CD4-positive, alpha-beta T cell treated with Interleukin-4 for 1 hour (primary cell): ENCODE data around the gene ARHGAP42.

Experiments
- DNase-seq, 2 donors: peaks; one replicate each; pipeline ENCODE4 v3.0.0-alpha.2; 2020 to 2022

The ARHGAP42 gene

DNA sequence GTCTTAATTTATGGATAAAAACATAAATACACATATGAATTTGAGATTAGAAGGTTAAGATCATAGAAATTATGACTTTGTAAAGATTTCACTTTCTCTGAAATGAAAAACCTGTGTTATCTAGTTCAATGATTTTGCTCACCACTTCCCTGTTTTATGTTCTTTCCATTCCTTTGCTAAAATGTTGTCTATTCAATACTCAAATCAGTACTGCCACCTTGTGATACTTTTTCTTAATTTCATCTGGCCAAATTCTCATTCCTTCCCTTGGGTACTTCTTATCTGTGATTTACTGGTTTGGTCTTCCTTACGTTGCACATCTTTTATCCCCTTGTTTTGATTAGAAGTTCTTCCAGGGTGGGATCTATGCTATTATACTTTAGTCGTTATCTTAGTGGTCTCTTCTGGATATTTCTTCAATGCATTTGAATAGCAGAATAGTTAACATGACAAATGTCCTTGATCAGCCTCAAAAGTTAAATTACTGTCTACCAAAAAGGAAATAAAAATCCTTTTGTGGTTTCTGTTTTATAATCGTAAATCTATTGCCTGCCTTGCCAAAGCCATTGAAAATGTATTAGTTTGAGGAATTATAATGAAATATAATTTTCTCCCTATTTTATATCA lies 245.5 kb downstream of the ARHGAP42 start:
- DNase-seq, result no peak

DNA sequence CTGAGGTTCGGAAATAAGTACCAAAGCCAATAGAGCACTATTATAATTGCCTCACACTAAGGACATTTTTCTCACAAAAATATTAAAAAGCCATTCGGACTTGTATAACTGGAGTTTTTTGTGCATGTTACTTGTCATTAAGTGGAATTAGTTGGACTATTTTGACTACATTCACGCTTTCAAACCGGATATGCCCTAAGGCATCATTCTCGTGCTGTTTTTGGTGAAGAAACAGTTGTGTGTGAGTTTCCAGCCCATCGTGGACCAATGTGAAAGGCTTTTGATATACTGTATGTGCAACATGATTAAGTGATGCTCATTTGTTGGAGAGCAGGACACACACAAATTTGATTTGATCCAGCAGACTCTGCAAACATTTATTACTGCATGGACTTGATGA lies 249.7 kb downstream of the ARHGAP42 start:
- DNase-seq, result no peak

DNA sequence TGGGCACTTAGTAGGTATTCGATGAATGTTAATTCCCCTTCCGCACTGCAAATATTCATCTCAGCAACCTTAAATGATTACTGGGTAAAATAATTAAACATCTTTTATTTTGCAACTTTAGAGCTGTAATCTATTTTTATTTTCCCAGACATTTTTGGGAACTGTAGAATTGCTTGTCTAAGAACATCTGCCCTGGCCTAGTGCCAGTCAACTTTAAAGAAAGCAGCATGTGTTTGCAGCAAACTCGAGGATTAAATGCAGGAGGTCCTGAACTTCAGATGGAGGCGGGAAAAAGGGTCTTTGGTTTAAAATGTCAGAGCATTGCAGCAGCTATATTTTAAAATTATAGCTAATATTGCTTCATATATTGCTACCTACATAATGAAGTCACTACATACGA lies 252.5 kb downstream of the ARHGAP42 start:
- DNase-seq, result no peak

DNA sequence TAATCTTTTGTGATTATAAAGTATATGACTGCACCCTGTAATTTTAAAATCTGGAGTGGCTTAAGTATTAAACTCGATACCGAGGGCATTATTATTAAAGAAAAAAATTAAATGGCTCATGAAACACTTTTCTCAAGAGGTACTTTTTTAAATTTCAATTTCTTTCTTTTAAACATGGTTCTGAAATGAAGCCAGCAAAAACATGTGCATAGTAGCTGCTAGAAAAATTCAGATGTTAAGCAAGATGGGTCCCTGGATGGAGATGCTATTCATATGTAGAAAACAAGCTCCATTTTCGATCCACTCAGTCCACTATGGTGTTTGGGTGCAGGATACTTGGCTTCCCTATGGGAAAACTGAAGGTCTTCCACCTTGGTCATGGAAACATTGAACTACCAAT lies 253.0 kb downstream of the ARHGAP42 start:
- no peak for DNase-seq

DNA sequence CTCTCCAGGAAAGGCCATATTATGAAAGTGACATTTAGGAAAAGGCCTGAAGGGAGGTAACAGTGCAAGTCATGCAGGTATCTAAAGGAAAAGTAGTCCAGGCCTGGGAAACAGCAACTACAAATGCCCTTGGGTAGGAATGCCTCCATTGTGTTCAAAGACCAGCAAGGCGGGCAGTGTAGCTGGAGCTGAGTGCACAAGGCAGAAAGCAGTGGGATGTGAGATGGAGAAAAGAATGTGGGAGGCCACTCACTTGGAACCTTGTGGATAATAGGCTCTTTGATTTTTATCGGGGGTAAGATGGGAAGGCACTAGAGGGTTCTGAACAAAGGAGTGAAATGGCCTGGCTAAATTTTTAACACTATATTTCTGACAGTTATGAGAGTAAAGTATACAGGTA lies 253.9 kb downstream of the ARHGAP42 start:
- DNase-seq, result no peak

DNA sequence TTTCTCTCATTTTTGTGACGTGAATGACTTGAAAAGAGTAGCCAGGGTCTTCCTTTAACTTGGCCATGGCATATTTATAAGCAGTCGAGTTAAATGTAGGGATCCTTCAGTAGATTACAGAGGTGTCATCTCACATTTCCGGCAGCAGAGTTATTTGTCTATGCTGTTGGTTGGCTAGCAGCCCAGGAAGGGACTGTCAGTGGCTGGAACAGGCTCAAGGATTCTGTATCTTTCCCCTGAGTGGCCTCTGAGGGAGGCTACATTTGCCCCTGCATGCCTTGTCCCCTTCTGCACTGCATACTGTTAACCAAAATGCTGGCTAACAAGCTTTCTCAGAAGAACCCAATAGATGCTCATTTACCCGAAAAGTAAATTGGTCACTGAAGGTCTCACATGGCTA lies 254.9 kb downstream of the ARHGAP42 start:
- DNase-seq, result no peak

DNA sequence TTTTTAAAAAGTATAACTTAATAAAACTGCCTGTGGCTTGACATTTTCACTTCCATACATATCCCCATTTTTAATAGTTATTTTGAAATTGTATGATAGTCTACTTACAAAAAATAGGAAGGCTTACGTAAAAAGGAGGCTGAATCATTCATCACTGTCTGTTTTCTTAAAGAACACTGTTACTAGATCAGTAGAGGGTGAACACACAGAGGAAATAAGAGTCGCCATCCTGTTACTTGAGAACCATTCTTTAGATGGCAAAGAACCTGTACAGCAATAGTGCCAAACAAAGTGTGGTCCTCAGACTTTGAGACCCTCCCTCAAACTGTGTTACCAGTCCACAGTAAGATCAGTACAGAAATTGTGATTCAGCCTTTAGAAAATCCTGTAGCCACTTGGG lies 261.8 kb downstream of the ARHGAP42 start:
- DNase-seq, result no peak

DNA sequence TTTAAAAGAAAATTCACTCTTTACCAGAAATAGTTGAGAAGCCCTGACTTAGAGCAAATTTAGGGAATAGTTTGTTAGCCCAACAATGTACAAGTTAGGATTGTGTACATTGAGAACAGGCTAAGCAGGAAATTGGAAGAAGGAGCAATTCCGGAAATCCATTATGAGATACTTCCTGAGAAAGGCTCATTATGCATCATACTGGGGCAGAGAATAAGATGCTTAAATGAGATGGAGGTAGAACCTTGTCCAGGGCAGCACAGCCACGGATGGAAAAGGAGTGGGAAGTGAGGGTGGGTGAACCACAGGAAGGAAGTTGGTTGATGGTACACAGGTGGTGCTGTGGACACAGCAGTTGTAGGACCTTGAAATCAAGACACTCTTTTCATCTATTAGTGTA lies 262.4 kb downstream of the ARHGAP42 start:
- DNase-seq, result no peak

DNA sequence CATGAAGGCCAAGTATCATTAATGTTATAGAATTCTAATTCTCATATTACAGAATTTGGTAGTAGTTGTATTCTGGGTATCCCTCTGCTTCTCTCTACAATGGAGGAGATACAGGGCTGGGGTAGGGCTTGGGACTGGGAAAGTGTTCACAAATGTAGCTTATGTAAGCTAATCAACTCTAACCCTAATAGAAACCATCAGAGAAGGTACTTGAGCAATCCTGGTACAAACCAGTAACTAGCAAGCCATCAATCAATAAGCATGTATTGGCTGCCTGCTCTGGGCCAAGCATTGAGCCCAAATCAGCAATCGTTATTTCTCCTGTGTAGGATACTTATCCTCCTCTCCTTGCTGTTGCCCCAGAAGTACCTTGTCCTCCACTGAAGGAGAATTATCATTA lies 268.2 kb downstream of the ARHGAP42 start:
- DNase-seq, result no peak

DNA sequence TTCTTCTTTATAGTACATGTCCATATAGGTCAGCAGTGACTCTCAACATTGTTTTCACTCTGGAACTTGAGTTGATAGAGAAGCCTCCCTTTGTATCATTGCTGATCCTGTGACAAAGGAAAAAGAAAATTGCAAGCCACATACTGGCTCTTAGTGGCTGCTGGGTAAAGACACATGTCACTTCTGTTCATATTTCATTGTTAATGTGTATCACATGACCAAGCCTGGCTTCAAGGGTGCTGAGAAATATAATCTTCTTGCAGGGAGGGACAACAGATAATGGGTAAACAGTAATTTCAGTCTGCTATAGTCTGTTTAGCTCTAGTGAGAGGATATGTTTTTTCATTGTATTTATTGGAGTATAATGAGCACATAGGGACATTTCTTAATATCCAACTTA lies 269.3 kb downstream of the ARHGAP42 start:
- DNase-seq, result no peak

DNA sequence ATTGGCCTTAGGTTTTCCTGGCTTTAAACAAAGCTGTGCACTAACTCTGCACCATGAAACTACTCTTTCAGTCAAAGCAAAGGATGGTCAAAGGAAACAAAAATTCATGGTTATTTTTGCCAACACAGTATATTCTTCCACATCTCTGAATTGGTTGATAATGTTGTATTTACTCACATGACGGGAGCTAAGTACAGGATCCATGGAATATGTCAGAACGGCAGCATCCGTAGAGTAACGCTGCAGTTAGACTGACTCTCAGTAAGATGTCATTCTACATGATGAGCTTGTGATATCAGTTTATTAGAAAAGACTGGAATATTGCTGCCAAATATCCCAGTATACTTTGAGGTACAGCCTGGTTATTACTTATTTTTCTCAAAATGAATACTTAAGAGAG lies 270.4 kb downstream of the ARHGAP42 start:
- no peak for DNase-seq

DNA sequence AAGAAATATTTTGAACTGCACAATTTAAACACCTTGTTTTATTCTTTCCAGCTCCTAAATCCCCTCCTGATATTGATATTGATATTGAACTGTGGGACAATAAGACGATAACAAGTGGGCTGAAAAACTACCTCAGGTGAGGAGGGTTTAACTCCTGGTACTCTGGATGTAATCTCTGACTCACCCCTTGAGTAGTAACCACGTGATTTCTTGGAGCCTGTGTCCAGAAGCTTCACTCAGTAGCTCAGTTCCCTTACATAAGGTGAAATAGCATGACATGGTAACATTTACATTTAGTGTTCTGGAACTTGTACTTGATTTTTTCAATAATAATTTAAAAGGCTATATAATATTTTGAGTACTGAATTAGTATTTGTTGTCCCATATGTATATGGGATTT lies 274.5 kb downstream of the ARHGAP42 start:
- DNase-seq, result no peak

DNA sequence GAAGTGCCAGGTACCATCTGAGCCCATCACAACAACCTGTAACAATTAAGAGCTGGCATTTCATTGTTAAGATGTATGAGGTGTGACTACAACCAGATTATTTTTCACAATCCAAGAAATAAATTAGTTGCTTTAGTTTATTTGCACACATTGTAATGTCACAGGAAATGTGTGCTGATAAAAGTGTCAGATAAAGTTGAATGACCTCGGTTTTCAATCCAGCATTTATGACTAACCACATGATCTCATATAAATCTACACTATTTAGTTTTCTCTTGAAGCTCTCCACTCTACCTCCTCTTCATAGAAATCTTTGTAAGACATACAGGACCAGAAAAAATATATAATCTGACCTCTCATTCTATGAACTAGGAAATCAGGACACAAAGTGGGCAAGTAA lies 276.3 kb downstream of the ARHGAP42 start:
- no peak for DNase-seq

DNA sequence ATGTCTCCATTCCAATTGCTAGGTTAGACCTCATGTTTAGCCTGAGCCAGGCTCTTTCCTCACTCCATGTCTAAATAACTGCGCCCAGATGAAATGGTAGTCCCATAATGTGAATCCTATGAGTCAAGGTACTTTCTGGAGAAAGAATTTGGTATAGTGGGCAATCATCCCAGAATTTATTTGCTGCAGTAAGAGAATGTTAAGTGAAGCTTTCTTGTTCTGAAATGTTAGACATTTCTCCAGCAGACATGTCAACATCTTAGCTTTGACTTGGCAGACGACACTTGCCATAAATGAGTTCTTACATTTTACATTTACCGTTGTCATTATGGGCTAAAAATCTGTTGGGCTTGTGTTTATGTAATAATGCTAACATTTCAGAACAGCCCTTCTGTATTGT lies 277.3 kb downstream of the ARHGAP42 start:
- DNase-seq, result no peak

DNA sequence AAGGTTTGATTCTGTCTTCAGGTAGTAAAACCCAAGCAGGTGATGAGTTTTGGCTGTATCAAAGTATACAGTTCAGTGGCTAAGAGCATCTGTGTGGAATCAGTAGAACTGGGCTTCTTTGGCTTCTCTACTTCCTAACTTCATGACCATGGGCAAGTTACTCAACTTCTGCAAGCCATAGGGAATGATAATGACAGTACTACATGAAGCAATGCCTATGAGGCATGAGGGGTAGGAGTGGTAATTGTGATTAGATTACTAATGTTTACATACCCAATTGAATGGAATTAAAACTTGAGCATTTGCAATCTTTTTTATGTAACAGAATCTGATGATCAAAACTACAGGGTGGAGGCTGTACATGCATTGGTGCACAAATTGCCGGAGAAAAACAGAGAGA lies 278.3 kb downstream of the ARHGAP42 start:
- no peak for DNase-seq

DNA sequence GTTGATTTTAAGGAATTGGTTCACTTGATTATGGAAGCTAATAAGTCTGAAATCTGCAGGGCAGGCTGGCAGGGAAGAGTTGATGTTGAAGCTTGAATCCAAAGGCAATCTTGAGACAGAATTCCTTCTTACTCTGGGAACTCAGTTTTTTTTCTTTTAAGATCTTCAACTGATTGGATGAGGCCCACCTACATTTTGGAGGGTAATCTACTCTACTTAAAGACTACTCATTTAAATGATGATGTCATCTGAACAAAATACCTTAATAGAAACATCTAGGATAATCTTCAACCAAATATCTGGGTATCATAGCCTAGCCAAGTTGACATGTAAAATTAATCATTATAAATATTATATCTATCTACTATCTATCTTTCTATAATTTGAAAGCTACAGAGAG lies 279.3 kb downstream of the ARHGAP42 start:
- no peak for DNase-seq

DNA sequence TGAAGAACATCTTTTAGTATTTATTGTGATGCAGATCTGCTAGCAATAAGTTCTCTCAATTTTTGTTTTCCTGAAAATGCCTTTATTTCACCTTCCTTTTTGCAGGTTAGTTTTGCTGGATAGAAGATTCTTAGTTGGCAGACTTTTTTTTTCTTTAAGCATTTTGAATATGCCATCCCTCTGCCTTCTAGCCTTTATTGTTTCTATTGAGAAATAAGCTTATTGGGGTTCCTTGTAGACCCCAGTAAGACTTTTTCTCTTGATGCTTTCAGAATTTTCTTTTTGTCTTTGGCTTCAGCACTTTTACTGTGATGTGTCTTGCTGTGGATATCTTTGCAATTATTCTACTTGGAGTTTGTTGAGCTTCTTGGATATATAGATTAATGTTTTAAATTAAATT lies 281.9 kb downstream of the ARHGAP42 start:
- no peak for DNase-seq

DNA sequence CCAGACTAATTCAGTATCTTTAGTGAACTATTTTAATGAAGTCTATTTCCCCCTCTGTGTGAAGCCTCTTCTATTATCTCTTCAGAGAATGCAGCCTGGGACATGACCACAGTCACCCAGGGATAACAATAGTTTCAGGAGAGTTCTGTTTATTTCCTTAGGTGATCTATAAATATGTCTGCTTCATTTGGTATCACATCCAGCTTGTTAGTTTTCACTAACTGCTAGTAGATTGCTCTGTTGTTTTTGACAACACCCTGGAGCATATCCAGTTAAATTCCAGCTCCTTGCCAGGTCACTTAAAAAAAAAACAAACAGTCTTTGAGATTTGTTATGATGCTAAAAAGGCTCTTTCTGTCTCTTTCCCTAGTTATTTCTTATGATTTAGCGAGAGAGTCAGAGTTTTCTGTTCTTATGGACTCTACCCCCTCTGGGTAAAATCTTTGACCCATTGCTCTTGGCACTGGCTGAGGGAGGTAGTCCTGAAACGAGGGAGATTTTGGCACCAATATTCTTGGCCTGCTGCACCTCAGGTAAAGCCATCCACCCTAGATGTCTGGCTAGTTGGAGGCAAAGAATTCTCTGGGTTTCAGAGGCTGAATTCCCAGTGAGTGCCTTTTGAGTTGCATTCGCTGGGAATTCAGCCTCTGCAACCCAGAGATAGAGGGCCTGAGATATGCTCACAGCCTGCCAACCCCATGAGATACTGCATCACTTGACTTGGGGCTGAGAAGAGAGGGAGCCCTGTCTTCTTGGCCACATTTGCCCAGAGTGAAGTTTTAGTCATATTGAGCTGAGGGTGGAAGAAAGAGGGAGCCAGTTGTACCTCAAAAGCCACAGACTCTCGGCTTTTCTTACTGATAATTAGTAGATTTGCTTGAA lies 283.4 kb downstream of the ARHGAP42 start:
- no peak for DNase-seq

DNA sequence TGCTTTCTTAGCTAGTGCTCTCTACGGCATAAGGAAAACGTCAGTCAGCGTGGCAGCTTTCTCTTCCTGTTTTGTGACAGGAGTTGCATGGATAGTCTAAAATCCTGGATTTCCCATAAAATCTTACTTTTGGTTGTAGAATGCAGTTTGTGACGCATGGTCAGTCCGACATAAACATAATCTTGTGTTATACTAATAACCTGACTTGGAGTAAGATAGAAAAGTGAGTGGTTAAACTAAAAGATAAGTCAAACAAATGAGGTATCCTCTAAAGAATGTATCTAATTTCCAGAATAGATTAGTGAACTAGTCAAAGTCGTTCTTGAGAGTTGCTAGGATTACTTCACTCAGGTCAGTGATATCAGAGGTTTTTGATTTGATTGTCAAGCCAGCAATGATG lies 285.0 kb downstream of the ARHGAP42 start:
- no peak for DNase-seq

DNA sequence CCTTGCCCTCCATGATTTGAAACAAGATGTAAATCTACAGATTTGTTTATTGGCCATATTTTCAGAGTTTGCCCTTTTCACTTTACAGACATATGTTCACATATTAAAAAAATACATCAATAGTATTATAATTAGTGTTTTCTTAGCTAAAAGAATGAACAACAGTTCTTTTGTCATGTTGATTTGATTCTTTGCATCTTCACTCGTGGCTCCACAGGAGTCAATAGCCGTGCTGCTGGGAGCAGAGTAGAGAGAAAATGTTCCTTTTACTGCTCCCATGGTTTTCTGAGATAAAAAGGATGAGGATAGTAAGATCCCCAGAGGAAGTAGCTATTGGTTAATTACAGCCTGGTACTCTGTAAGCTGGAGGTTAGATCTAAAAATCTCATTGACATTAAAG lies 291.4 kb downstream of the ARHGAP42 start:
- DNase-seq, result no peak

DNA sequence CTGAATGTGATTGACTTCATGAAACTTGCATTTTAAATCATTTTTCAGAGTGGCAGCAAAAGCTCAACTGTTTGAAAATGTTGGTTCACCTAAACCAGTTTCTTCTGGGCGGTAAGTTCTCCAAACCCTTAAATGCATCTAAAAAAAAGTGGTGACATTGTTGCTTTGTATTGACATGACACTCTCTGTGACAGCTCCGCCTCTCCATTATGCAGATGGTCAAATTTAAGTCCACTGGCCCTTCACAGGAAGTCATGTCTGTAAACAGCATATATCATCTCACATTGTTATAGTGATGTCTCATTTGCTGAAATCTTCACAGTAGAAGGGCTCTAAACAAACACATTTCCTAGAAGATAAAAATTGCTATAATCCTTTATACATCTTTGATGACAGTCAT lies 291.9 kb downstream of the ARHGAP42 start:
- no peak for DNase-seq

DNA sequence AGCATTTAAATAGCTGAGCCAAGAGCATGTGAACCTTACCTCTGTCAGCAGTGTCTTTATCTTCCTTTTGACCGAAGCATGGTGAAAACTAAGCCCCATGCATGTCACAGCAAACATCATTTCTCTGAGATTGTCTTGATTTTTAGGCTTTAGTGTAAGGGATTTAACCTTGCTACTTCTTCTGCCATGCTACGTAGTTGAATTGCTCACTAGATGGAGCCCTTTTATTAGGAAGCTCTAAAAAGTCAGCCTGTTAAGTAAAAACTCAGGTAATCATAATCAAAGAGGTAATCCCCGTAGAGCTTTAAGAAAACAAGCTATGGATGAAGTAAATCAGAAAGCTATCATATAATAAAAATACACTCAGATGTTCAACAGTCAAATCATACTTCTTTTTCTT lies 293.1 kb downstream of the ARHGAP42 start:
- no peak for DNase-seq

DNA sequence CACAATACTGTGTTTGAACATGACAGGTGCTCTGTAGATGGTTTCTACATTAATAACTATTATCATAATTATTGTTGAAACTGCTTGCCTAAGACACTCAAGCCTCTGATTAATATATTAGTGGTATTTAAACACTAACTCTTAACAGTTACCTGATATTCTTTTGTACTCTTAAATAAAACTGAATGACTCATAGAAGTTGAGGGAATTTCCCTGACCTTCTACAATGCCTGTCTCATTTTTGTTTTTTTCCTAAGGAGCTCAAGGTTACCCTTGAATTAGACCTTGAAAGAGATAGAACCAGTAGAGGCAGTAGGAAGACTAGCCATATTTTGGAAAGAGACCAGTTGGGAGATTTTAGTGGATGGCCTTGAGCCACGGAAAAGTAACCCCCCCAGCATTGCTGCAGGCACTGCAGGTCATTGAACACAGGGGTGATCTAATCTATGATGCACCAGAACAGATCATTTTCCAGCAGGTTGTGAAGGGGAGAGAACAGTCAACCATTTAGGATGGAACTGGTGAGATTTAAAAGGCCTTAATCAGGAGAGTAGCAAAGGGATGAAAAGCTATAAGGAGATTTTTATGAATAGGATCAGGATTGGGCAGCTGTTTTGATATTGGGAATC lies 294.2 kb downstream of the ARHGAP42 start:
- DNase-seq, result no peak

DNA sequence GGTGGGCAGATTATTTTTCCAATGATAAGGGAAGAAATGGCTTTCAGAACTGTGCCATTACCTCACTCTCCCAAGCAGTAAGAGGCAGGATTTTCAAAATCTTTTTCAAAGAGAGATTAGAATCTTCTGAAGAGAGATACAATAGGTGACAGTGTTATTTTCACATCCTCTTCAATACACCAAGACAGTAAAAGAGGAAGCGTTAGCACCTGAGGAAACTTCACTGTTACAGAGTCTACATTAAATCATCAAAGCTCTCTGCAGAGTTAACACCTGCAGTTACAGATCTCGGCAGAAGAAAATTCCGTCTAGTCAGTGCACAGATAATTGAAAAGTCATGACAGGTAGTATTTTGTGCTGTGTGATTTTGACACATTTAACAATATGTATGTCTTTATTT lies 297.6 kb downstream of the ARHGAP42 start:
- no peak for DNase-seq
